ENCODE data around the gene SERPINB6. TPM values are rescaled to one million over a fixed set of nuclear protein-coding genes. Genes with fewer than 3 reads are reported as not detected.
A peak's percentile ranks its signal among the peaks of the same experiment; 100 is the strongest.

Gene SERPINB6
- total and polyA plus RNA-seq, 9 of the 15 experiments (the other 6 are each of a cell fraction or from before 2014, with no cell fraction given) = 86.6 to 211 (median 143) TPM

DNA sequence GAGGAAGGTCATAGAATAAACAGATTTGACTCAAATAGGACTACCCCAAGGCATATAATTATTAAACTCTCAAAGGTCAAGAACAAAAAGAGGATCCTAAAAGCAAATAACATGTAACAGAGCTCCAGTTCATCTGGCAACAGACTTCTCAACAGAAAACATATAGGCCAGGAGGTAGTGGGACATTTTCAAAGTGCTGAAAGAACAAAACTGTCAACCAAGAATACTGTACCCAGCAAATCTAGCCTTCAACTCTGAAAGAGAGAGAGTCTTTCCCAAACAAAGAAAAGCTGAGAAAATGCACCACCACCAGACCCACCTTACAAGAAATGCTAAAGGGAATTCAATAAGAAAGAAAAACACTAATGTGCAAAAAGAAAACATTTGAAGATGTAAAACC is 40.2 kb upstream of the SERPINB6 start:
- H4K20me1 ChIP-seq (replicated peaks; ENCODE audit: control insufficient read depth, insufficient read depth, low read length) = no peaks in the 10 kb centered on the region
- H3K36me3 ChIP-seq (ENCODE audit: control insufficient read depth, insufficient read depth, low read length) = peaks cover 93% of the 10 kb centered on the region
- H3K9ac ChIP-seq (ENCODE audit: insufficient read depth in 1 of 2, low read depth in 2 of 2, low read length in 2 of 2) = no peak overlapping the region
- TF ChIP-seq CBX3 (IDR thresholded peaks at IDR 0.05; ENCODE audit: borderline replicate concordance in 1 of 2, low read length in 2 of 2) (peak in 1 of 2 experiments; percentile 85; a peak in 2 of 3 replicates), POLR2B (IDR thresholded peaks at IDR 0.05; ENCODE audit: low read depth, partially characterized antibody) (peak; percentile 29), HNRNPUL1 (IDR thresholded peaks at IDR 0.05; ENCODE audit: low read length) (no peak), THRAP3 (IDR thresholded peaks at IDR 0.05; ENCODE audit: borderline replicate concordance) (peak; percentile 13; the same call in 1 of the 2 replicates), POLR2AphosphoS2 (IDR thresholded peaks at IDR 0.05; ENCODE audit: low read length) (peak; percentile 9; the same call in 1 of the 2 replicates), ASH1L (IDR thresholded peaks at IDR 0.05; ENCODE audit: borderline replicate concordance, low read depth, partially characterized antibody) (peak; percentile 12), TRIM28 (IDR thresholded peaks at IDR 0.05) (peak; percentile 30; the same call in 1 of the 2 replicates), ZNF75A (CRISPR knock-in tag; IDR thresholded peaks at IDR 0.05) (peak; percentile 32; the same call in 1 of the 2 replicates)
- TF ChIP-seq, protein P1, sequence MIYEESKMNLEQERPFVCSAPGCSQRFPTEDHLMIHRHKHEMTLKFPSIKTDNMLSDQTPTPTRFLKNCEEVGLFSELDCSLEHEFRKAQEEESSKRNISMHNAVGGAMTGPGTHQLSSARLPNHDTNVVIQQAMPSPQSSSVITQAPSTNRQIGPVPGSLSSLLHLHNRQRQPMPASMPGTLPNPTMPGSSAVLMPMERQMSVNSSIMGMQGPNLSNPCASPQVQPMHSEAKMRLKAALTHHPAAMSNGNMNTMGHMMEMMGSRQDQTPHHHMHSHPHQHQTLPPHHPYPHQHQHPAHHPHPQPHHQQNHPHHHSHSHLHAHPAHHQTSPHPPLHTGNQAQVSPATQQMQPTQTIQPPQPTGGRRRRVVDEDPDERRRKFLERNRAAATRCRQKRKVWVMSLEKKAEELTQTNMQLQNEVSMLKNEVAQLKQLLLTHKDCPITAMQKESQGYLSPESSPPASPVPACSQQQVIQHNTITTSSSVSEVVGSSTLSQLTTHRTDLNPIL (CRISPR knock-in tag; IDR thresholded peaks at IDR 0.05) = no peak
- TF ChIP-seq, protein P2, sequence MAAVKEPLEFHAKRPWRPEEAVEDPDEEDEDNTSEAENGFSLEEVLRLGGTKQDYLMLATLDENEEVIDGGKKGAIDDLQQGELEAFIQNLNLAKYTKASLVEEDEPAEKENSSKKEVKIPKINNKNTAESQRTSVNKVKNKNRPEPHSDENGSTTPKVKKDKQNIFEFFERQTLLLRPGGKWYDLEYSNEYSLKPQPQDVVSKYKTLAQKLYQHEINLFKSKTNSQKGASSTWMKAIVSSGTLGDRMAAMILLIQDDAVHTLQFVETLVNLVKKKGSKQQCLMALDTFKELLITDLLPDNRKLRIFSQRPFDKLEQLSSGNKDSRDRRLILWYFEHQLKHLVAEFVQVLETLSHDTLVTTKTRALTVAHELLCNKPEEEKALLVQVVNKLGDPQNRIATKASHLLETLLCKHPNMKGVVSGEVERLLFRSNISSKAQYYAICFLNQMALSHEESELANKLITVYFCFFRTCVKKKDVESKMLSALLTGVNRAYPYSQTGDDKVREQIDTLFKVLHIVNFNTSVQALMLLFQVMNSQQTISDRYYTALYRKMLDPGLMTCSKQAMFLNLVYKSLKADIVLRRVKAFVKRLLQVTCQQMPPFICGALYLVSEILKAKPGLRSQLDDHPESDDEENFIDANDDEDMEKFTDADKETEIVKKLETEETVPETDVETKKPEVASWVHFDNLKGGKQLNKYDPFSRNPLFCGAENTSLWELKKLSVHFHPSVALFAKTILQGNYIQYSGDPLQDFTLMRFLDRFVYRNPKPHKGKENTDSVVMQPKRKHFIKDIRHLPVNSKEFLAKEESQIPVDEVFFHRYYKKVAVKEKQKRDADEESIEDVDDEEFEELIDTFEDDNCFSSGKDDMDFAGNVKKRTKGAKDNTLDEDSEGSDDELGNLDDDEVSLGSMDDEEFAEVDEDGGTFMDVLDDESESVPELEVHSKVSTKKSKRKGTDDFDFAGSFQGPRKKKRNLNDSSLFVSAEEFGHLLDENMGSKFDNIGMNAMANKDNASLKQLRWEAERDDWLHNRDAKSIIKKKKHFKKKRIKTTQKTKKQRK (IDR thresholded peaks at IDR 0.05; ENCODE audit: borderline replicate concordance, low read depth, low read length) = no peak
- TF ChIP-seq, protein P3, sequence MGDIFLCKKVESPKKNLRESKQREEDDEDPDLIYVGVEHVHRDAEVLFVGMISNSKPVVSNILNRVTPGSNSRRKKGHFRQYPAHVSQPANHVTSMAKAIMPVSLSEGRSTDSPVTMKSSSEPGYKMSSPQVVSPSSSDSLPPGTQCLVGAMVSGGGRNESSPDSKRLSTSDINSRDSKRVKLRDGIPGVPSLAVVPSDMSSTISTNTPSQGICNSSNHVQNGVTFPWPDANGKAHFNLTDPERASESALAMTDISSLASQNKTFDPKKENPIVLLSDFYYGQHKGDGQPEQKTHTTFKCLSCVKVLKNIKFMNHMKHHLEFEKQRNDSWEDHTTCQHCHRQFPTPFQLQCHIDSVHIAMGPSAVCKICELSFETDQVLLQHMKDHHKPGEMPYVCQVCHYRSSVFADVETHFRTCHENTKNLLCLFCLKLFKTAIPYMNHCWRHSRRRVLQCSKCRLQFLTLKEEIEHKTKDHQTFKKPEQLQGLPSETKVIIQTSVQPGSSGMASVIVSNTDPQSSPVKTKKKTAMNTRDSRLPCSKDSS (IDR thresholded peaks at IDR 0.05; ENCODE audit: low read depth, partially characterized antibody) = peak; percentile 61
- no TSS peak for BruUV-seq (replicated peaks)
- H3K27ac ChIP-seq (ENCODE audit: extremely low read depth, low read depth, low read length) = no peak overlapping the region
- intact Hi-C loops (cut with micrococcal nuclease) = no loop called here
- no peaks in the 10 kb centered on the region for H3K79me2 ChIP-seq (ENCODE audit: control insufficient read depth, insufficient read depth, low read length)
- no peaks in the 10 kb centered on the region for H3K4me1 ChIP-seq (replicated peaks in 1 of 2; ENCODE audit: control insufficient read depth in 2 of 2, insufficient read depth in 2 of 2, low read length in 2 of 2)
- no peaks in the 10 kb centered on the region for H3K9me1 ChIP-seq (ENCODE audit: control insufficient read depth, insufficient read depth, low read length)
- in situ Hi-C loops (cut with MboI) = no loop called here
- H3K27me3 ChIP-seq (ENCODE audit: control insufficient read depth in 2 of 2, insufficient read depth in 2 of 2, low read length in 2 of 2) = no peaks in the 10 kb centered on the region
- no peak overlapping the region for H3K4me3 ChIP-seq
- DNase-seq (ENCODE audit: extremely low read depth in 1 of 4, low spot score in 3 of 4) (no peak), ATAC-seq (no peak; the same call in 2 of the 3 replicates), FAIRE-seq (no peak)
- no peak overlapping the region for H2AFZ ChIP-seq (ENCODE audit: low read depth, low read length)
- no peak overlapping the region for H3K4me2 ChIP-seq (ENCODE audit: insufficient read depth, low read length)
- ChIA-PET CTCF (ENCODE audit: low intra/inter-chr PET ratio) (no interaction called here), POLR2A (interaction anchor here (0.8 to 3.9 kb wide), 5 partner anchors 8 to 22 kb away, joined by 3 to 22 read pairs (median 11); no protein-coding TSS in a partner anchor)
- H3K9me3 ChIP-seq (replicated peaks; ENCODE audit: control insufficient read depth, insufficient read depth, low read depth, low read length) = peaks cover 12% of the 10 kb centered on the region; the same call in 1 of the 2 replicates

All from K562 (cell line).